GM18511 (cell line): ENCODE results near the gene GABARAPL1.
"Not testable (repeated sequence)": the region's sequence is repeated elsewhere in the genome, so short reads cannot be mapped to it uniquely, and the experiment has no call there.

ENCODE experiments used
- ATAC-seq: cut with Tn5 transposase; IDR thresholded peaks from one replicate; pipeline ENCODE4 v1.9.1; 2021; ENCODE audit warnings: mild to moderate bottlenecking, moderate library complexity; ENCODE audit not compliant: unreplicated experiment

Gene GABARAPL1

DNA sequence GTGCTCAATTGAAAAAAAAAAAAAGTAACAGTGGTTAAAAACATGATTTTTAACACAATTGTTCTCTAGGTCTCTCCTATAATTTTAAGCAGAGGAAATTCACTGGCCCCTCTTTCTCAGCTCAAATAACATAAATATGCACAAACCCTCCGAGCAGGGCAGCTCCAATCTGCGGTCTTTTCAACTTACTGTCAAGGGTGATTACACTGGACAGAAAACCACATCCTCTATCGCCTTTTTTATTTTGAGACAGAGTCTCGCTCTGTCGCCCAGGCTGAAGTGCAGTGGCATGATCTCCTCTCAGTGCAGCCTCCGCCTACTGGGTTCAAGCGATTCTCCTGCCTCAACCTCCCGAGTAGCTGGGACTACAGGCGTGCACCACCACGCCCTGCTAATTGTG lies 16.5 kb upstream of the GABARAPL1 start:
- peak; percentile 83 for ATAC-seq

DNA sequence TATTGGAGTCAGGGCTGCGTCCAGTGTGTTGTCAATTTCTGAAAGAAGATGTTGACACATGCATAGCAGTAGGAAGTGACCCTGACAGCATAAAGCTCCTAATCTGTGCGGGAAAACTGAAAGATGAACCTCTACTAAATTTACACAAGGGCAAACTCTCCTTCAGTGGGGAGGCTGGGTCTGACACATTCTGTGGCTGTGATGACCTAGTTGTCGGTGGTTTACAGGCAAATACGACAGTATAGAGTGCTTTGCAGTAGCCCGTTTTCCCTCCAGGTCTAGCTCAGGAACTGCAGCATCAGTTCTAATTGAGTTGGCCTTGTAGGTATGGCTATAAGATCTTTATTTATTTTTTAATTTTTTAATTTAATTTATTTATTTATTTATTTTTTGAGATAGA lies 14.8 kb upstream of the GABARAPL1 start:
- no peak for ATAC-seq

DNA sequence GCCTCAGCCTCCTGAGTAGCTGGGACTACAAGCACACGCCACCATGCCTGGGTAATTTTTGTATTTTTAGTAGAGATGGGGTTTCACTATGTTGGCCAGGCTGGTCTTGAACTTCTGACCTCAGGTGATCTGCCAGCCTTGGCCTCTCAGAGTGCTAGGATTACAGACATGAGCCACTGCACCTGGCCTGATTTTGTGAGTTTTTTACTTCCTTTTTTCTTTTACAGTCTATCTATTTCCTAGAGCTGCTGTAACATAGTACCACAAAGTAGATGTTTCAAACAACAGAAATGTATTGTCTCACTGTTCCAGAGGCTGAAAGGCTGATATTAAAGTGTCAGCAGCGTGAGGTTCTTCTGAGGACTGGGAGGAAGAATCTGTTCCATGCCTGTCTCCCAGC lies 8.2 kb upstream of the GABARAPL1 start:
- ATAC-seq = not testable (repeated sequence)

DNA sequence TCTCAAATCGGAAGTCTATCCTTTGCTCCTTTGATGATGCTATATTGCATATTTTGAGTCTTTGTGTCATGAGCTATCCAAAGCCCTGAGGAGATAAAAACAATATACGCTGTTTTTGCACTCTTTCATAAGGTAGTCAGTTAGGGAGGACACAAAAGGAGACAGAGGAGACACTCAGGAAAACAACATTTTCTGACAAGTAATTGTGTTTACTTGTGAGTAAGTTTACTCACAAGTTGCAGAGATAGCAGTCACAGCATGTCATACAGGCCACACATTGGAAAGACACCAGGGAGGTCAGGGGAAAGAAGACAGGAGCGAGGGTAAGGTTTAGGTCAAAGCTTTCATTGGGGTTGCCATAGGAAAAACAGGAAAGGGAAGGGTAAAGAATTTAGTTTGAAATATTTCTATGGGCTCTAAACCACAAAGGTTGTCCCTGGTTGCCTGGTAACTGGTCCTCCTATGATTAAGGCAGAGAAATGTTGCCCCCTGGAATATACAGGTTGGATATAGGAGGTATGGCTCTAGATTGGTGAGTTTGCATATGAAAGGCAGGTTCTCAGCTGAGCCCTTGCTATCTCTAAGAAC lies 7.4 kb upstream of the GABARAPL1 start:
- ATAC-seq = no peak

DNA sequence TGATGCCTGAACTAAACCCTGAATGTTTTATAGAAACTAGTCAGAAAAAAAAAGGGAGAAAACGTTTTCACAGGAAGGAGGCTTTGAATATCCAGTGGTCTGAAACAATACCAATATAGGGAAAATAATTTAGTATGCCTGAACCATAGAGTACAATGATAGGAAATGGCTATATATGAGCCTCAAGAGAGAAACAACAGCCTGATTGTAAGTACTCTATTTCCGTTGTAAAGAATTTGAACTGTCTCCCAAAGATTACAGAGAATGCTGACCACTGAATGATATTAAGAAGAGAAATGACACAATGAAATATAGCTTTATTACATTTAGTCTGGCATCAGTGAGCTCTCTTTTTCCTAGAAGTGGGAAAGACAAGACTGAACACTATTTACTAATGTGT lies 5.5 kb upstream of the GABARAPL1 start:
- no peak for ATAC-seq

DNA sequence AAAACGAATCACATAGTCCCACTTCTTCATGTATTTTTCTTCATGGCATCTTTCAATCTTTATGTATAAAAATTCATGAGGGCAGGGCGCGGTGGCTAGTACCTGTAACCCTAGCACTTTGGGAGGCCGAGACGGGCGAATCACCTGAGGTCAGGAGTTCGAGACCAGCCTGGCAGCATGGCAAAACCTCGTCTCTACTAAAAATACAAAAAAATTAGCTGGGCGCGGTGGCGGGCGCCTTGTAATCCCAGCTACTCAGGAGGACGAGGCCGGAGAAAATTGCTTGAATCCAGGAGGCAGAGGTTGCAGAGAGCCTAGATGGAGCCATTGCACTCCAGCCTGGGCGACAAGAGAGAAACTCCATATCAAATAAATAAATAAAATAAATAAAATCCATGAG lies 2.5 kb upstream of the GABARAPL1 start:
- ATAC-seq = no peak

DNA sequence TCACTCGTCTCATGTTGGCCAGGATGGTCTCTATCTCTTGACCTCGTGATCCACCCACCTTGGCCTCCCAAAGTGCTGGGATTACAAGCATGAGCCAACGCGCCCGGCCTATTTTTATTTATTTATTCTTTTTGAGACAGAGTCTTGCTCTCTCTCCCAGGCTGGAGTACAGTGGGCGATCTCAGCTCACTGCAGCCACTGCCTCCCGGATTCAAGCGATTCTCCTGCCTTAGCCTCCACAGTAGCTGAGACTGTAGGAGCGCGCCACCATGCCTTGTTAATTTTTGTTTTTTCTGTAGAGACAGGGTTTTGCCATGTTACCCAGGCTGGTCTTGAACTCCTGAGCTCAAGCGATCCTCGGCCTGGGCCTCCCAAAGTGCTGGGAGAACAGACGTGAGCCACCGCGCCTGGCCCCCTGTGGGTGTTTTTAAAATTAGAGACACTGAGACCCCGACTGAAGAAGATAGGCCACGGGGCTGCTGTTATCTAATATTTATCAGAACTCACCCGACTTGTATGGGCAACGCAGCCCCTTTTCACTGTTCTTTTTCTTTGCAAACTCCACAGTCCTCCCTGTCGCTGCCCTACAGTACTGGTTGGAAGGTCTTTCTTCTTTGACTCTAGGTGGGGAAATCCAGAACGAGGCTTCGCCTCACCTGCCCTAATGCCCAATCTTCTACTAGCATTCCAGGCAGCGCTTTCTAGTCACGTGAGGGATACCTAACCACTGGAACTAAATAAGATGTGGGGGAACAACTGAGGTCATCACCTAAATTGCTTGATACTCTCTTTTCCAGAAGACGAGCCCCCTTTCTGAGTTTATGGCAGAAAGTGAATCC lies 1.4 kb upstream of the GABARAPL1 start:
- ATAC-seq = no peak

DNA sequence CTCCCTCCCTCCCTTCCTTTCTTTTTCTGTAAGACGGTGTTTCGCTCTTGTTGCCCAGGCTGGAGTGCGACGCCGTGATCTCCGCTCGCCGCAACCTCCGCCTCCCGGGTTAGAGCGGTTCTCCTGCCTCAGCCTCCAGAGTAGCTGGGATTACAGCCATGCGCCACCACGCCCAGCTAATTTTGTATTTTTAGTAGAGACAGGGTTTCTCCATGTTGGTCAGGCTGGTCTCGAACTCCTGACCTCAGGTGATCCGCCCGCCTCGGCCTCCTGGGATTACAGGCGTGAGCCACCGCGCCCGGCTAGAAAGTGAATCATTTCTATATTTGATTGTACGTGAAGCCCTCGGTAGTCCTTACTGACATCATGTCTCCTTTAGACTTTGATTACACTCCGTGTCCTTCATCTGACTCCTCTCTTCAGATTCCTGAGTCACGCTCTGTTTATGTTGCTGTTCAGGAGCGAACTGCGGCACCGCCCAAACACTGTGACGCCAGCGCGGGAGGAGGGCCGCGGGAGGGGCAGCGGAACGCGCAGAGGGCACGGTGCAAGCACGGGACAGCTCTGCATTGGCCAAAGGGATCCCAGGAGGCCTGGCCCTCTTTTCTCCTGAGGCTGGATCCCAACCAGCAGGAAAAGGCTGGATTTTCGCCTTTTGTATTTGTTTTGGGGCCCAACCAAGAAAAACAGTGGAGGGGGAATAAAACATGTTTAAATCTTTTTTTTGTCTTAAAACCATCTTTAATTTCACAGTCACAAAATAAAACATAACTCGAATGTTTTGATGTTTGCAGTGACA lies 538 bp upstream of the GABARAPL1 start:
- peak; percentile 71 for ATAC-seq

DNA sequence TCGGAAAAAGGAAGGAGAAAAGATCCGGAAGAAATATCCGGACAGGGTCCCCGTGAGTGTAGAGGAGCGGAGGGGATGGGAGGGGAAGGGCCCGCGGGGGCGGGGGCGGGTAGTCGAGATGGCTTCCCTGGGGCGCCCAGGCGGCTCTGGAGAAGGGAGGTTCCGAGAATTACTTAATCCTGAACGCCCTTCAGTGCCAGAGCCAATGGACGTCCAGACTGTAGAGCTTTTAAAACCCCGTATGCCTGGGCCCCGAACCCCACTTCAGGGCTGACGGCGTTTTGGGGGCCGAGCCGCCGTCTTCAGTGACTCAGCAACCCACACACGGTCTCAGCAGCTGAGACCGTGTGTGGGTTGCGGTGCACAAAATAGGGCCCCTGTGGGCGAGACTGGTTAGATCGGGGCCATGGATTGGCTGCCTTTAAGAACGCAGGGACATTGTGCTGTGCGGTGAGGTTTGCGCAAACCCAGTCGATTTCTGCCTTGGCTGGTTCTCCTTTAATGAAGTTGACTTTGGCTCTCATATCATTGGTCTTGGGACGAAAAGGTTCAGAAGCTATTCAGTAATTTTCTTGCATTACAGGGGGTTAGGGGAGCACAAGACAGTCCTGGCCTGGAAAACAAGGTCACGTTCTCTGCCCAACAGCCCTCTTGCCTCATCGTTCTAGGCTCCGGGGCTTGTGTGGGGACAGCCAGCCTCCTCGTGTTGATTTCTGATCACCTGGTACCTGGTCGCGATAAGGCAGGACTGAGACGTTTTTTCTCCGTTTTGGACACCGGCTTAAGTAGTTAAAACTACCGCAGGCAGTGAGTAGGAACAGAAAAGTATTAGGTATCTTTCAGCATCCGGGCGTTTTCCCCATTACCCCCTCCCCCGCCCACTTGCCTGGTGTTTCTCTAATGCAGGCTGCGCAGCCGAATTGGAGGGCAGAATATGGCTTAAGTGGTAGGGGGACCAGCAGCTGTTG lies 775 bp downstream of the GABARAPL1 start:
- peak; percentile 63 for ATAC-seq

DNA sequence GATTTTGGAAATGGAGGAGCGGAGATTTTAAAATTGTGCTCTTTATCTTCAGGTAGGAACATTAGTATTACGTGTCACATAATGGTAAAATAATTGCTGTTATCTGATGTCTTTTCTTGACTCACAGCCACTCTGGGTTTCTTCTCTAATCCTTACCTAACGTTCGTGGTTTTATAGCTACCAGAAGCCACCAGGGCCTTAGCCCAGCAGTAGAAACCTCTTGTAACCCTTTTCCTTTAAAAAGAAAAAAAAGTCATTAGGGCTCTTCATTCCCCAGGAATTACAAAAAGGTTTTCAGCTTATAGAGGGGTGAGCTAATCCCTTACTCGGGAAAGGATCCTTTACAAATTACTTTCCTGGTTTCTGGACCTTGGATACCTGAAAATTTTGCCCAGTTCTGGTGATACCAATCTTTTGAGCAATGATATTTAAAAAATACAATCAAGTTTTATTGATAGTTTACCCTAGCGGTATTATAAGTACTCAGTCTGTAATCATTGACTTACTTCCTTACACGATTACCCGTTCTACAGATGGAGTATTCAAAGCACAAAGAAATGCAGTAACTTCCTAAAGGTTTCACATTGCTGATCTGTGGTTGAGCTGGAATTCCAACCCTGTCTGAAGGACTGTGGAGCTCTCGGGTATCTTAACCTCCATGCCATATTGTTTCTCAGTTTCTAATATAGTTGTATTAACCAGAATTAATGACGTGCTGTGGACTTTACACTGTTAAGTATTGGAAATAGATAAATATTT lies 1.6 kb downstream of the GABARAPL1 start:
- no peak for ATAC-seq

DNA sequence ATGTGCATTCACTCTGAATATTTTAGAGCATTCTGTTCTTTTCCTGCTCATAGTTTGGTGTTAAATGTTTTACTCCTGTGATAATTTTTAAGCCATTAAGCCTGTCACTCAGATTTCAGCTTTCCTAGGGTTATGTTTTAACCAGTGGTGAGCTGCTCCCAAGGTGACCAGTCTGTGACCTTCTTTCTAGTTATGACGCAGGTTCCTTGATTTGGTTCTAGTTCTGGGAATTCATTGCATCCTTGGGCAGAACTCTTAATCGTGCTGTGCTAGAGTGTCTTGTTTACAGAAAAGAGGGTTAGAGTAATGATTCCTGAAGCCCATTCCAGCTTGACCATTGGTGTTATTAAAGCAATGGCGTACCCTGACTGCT lies 2.2 kb downstream of the GABARAPL1 start:
- no peak for ATAC-seq

DNA sequence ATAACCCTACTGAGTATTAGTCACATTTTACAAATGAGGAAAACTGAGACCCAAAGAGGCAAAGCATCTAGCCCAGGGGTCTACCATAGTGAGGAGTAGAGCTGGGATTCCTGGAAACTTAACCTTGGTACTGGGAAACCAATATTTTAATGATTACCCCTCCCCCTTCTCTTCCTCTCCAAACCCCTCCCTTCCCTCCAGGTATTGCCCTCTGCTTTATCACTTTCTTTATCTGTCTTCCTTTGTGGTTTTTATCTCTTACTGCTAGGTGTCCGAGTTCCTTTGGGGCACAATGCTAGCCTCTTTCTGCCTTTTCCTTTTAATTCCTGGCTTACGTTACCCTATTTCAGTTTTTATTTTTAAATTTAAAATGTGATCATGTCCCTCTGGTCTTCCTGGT lies 2.8 kb downstream of the GABARAPL1 start:
- no peak for ATAC-seq

DNA sequence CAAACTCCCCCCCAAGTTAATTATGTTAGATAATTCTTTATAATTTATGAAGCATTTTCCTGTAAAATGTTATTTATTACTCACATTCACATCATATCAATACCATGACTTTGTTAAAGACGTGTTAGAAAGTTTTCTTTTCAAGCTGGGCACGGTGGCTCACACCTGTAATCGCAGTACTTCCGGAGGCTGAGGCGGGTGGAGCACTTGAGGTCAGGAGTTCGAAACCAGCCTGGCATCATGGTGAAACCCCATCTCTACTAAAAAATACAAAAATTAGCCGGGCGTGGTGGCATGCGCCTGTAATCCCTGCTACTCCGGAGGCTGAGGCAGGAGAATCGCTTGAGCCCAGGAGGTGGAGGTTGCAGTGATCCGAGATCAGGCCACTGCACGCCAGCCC lies 3.3 kb downstream of the GABARAPL1 start:
- not testable (repeated sequence) for ATAC-seq

DNA sequence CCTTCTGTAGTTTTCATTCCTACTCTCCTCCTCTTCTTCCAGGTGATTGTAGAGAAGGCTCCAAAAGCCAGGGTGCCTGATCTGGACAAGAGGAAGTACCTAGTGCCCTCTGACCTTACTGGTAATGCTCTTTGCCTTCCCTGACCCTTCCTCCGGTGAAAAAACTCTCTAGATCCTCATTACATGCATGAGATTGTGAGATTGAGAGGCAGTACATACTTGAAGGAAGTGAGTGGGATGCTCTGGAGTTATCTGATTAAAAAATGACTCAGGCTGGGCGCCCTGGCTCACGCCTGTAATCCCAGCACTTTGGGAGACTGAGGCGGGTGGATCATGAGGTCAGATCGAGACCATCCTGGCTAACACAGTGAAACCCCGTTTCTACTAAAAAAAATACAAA lies 5.3 kb downstream of the GABARAPL1 start:
- ATAC-seq = no peak

DNA sequence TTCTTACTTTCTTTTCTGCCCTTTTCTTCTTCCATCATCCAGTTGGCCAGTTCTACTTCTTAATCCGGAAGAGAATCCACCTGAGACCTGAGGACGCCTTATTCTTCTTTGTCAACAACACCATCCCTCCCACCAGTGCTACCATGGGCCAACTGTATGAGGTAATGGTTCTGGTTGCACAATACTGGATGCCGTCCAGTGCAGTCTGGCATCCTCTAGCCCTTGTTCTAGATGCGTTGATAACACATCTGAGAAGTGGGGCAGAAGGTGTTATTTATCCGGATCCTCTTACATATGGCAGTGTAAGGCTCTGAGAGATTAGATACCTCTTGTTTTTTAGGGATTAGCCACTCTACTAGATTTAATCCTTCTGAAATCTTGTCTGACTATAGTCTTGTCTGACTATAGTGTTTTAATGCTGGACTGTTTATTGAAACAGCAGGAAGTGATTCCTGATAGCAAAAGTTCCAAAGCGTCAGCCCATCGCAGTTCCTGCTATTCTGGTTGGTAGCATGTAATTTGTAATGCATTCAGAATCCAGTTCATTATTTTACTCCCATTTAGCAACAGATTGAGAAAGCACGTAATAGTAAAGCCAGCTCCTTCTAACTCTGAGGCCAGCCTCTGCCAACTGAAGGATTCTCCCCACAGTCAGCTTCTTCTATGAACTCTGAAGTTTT lies 7.9 kb downstream of the GABARAPL1 start:
- no peak for ATAC-seq

DNA sequence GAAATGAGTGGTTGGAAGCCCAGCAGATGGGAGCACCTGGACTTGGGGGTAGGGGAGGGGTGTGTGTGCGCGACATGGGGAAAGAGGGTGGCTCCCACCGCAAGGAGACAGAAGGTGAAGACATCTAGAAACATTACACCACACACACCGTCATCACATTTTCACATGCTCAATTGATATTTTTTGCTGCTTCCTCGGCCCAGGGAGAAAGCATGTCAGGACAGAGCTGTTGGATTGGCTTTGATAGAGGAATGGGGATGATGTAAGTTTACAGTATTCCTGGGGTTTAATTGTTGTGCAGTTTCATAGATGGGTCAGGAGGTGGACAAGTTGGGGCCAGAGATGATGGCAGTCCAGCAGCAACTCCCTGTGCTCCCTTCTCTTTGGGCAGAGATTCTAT lies 9.2 kb downstream of the GABARAPL1 start:
- ATAC-seq = no peak

DNA sequence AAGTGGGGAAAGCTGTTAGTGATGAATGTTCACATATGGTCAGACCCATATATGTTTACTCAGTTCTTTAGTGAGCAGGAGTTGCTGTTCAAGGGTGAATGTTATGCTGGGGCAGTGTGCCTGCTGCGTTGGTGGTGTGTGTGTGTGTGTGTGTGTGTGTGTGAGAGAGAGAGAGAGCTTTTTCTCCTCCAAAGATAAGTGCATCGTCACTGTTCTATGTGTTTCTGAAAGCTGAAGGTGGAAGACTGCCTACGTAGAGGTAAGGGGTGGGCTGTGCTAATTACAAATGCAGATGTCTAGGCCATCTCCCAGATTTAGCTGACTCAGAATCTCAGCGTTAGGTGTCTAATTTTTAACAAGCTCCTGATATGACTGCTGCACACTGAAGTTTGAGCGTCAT lies 10.5 kb downstream of the GABARAPL1 start:
- no peak for ATAC-seq

DNA sequence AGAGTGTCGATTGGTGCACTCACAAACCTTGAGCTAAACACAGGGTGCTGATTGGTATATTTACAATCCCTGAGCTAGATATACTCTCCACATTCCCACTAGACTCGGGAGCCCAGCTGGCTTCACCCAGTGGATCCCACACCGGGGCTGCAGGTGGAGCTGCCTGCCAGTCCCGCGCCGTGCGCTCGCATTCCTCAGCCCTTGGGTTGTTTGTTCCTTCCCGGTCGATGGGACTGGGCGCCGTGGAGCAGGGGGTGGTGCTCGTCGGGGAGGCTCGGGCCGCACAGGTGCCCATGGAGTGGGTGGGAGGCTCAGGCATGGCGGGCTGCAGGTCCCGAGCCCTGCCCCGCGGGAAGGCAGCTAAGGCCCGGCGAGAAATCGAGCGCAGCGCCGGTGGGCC lies 12.7 kb downstream of the GABARAPL1 start:
- ATAC-seq = not testable (repeated sequence)

DNA sequence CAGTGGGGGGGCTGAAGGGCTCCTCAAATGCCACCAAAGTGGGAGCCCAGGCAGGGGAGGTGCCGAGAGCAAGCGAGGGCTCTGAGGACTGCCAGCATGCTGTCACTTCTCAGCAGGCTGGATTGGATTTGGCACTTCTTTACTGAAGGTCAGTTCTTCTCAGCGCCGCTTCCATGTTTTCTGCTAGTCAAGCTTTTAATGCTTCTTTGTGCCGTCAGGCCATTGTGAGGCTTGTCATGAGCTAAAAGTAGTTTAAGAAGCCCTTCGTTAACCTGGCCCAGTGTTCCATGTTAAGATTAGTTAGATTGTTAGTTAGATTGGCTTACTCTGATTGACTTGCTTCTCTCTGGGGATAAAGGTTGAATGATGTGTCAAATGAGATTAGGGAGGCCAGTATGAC lies 13.4 kb downstream of the GABARAPL1 start:
- no peak for ATAC-seq
